Stimulated activated CD4-positive, alpha-beta T cell treated with anti-CD3 and anti-CD28 coated beads, Interleukin-4, amount 100 ng/mL, for 1 hour (primary cell): Measurements from ENCODE around the gene HINT3.
"Not testable (repeated sequence)": the region's sequence is repeated elsewhere in the genome, so short reads cannot be mapped to it uniquely, and the experiment has no call there.

ENCODE experiments used
- DNase-seq: peaks from one replicate; pipeline ENCODE4 v3.0.0-alpha.2; 2020

The HINT3 gene

DNA sequence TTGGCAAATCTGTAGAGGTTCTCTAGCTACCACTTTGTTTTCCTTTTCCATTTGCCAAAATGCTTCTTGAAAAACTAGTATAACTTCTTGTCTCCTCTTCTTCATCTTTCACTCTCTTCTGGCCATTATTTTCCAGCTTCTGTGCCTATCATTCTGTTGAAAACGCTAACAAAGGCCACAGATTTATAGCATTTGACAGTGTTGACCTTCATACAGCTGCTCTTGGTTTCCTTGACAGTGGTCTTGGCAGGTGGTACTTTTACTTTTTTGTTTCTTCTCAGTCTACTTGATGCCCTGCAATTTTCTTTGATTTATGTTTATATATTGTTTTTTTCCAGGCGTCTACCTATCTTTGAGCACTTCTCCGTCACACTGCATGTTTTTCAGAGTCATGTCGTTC lies 53.5 kb downstream of the HINT3 start:
- no peak for DNase-seq

GRCh38 chr6:126015863-126016262 lies 59.3 kb downstream of the HINT3 start:
- DNase-seq = no peak

GRCh38 chr6:126016591-126016990 lies 60.0 kb downstream of the HINT3 start:
- no peak for DNase-seq

GRCh38 chr6:126017668-126018067 lies 61.1 kb downstream of the HINT3 start:
- DNase-seq = no peak

- no peak for DNase-seq
Measured at GRCh38 chr6:126020305-126021050, 63.9 kb downstream of the HINT3 start.

GRCh38 chr6:126023474-126023873 lies 66.9 kb downstream of the HINT3 start:
- not testable (repeated sequence) for DNase-seq

DNA sequence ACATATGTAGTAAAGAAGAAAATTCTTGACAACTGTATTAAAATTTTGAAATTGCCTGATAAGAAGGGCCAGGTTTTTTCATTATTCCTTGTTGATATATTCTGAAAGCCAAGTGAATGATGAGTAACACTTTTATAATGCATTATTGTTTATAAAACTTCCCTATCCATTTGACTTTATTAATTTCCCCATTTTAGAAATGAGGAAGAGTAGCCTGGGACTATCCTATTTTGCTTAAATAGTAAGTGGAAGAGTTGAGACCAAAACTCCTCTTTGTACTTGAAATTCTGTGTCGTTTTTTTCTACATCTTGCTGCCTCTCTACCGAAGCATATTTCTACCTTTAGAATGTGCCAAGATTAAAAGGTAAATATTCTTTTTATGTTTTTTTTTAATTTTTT lies 69.4 kb downstream of the HINT3 start:
- DNase-seq = no peak

GRCh38 chr6:126027601-126028000 lies 71.0 kb downstream of the HINT3 start:
- no peak for DNase-seq
